H7 (cell line): ENCODE results near the gene MAU2. TPM values are rescaled to one million over a fixed set of nuclear protein-coding genes. Genes with fewer than 3 reads are reported as not detected.
A peak's percentile ranks its signal among the peaks of the same experiment; 100 is the strongest.
"Not testable (repeated sequence)": the region's sequence is repeated elsewhere in the genome, so short reads cannot be mapped to it uniquely, and the experiment has no call there.

ENCODE experiments used
- DNase-seq: peaks from one replicate; pipeline ENCODE4 v3.0.0; 2012
- H3K27me3 ChIP-seq: 2 replicates; pipeline ENCODE4 v1.6.0; 2011; ENCODE audit warnings: mild to moderate bottlenecking, low read length; ENCODE audit not compliant: control insufficient read depth, insufficient read depth
- H3K36me3 ChIP-seq: replicated peaks from 2 replicates; pipeline ENCODE4 v1.5.1; 2011; ENCODE audit warnings: low read length; ENCODE audit not compliant: control insufficient read depth, insufficient read depth
- H3K4me3 ChIP-seq: 2 replicates; pipeline ENCODE4 v1.5.1; 2011; ENCODE audit warnings: low read depth, mild to moderate bottlenecking, control low read depth, low read length, moderate library complexity; ENCODE audit not compliant: insufficient read depth
- total RNA-seq: library from RNA; depleted of rRNA; stranded (reverse); fragments of >200 nt; shearing (Covaris generic); gene quantifications from 2 replicates; pipeline ENCODE4 v1.2.3, GENCODE V29; 2014

MAU2 gene
- total RNA-seq, 1 experiment from 2014 or later = 43.3 TPM

GRCh38 chr19:19371059-19371458 lies 50.4 kb downstream of the MAU2 start:
- Histone ChIP-seq H3K36me3 (no peaks in the 10 kb centered on the region), H3K27me3 (no peaks in the 10 kb centered on the region), H3K4me3 (no peak overlapping the region)
- no peak for DNase-seq

DNA sequence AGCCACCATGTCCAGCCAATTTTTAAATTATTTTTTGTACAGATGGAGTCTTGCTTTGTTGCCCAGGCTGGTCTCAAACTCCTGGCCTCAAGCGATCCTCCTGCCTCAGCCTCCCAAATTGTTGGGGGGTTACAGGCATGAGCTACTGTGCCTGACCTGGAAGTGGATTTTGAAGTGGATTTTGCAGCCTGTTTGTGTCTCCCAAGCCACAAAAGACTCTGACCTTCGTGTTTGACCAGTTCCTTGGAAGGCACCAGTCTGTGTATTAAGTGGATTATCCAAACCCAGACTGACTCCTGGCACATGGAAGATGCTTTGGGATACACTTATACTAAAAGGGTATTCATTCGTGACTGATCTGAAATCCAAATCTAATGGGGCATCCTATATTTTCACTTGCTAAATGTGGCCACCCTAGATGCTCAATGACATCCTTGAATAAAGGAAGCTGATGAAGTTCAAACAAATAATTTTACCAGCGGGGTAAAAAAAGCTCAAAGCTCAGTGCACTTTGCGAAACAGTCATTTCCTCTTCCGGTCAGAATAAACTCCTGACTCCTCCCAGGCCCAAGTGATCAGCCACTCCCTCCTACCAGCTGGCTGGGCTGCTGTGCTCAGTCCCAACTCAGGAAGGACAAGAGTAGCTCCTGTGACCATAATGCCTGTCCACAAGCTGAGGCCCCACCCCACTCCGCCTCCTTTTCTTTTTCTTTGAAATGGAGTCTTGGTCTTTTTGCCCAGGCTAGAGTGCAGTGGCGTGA lies 52.2 kb downstream of the MAU2 start:
- Histone ChIP-seq H3K36me3 (no peaks in the 10 kb centered on the region), H3K4me3 (no peak overlapping the region), H3K27me3 (no peaks in the 10 kb centered on the region)
- DNase-seq = no peak

DNA sequence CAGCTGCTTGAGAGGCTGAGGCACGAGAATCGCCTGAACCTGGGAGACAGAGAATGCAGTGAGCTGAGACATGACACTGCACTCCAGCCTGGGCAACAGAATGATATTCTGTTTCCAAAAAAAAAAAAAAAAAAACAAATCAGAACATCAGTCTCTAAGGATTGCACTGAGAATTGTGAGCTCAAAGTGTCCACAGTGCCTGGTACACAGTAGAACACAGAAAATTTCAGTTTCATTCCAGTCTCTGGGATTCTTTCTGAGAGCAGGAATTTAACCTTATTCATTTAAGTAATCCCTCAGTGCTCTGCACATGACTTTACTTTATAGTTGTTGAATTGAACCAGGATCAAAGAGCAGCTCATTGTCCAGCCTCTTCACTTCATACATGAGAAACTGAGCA lies 58.9 kb downstream of the MAU2 start:
- no peak for DNase-seq
- Histone ChIP-seq H3K4me3 (no peak overlapping the region), H3K27me3 (no peaks in the 10 kb centered on the region; the same call in 1 of the 2 replicates), H3K36me3 (no peaks in the 10 kb centered on the region)

DNA sequence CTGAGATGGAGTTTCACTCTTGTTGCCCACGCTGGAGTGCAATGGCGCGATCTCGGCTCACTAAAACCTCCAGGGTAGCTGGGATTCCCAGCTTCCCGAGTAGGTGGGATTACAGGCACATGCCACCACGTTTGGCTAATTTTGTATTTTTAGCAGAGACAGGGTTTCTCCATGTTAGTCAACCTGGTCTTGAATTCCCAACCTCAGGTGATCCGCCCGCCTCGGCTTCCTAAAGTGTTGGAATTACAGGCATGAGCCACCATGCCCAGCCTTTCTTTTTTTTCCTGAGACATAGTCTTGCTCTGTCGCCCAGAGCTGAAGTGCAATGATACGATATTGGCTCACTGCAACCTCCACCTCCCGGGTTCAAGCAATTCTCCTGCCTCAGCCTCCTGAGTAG lies 59.7 kb downstream of the MAU2 start:
- DNase-seq, H3K4me3 ChIP-seq: not testable (repeated sequence)

DNA sequence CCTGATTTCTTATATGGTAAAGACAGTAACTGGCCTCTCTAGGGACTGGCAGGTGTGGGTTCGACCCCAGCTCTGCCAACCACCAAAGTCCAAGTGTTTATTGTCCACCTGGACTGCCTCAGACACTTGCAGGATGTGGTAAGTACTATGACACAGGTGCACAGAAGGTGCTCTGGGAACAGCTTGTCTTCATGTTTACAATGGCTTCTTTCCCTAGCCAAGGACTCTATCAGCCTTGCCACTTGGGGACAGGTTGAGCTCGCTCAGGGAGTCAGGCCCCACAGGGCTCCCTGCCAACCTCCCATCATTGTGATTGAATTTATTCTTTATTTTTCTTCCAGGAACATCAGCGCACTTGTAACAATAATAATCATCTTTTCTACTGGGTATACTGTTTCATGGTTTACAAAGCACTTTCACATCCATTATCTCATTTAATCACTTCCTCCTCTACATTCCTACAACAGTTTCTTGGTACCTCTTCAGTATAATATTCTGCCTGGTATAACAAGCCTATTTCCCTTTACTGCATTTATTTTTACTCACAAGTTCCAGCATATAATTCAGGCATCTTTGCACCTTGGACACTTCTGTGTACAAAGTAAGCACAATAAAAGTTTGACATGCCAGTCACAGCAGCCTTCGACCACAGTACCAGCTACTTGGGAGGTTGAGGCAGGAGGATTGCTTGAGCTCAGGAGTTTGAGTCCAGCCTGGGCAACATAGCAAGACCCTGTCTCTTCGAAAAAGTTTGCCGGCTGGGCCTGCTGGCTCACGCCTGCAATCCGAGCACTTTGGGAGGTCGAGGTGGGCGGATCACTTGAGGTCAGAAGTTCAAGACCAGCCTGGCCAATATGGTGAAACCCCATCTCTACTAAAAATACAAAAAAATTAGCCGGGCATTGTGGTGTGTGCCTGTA lies 60.6 kb downstream of the MAU2 start:
- Histone ChIP-seq H3K4me3 (no peak overlapping the region), H3K36me3 (no peaks in the 10 kb centered on the region), H3K27me3 (no peaks in the 10 kb centered on the region; the same call in 1 of the 2 replicates)
- peak; percentile 10 for DNase-seq

More for the DNA sequence above, 59.7 kb downstream of the MAU2 start:
- not testable (repeated sequence) for H3K27me3 ChIP-seq, H3K36me3 ChIP-seq

GRCh38 chr19:19382118-19382517 lies 61.5 kb downstream of the MAU2 start:
- H3K36me3 ChIP-seq = no peaks in the 10 kb centered on the region
- DNase-seq = no peak
- H3K4me3 ChIP-seq = no peak overlapping the region
- H3K27me3 ChIP-seq = no peaks in the 10 kb centered on the region; the same call in 1 of the 2 replicates

- Histone ChIP-seq H3K27me3 (no peaks in the 10 kb centered on the region; the same call in 1 of the 2 replicates), H3K4me3 (peak overlapping the region; percentile 52), H3K36me3 (no peaks in the 10 kb centered on the region)
- no peak for DNase-seq
These were observed 63.9 kb downstream of the MAU2 start for GRCh38 chr19:19384486-19384885.

GRCh38 chr19:19385131-19385895 lies 64.7 kb downstream of the MAU2 start:
- Histone ChIP-seq H3K4me3 (peak overlapping the region; percentile 81), H3K27me3 (no peaks in the 10 kb centered on the region; the same call in 1 of the 2 replicates), H3K36me3 (no peaks in the 10 kb centered on the region)
- DNase-seq = peak; percentile 99

DNA sequence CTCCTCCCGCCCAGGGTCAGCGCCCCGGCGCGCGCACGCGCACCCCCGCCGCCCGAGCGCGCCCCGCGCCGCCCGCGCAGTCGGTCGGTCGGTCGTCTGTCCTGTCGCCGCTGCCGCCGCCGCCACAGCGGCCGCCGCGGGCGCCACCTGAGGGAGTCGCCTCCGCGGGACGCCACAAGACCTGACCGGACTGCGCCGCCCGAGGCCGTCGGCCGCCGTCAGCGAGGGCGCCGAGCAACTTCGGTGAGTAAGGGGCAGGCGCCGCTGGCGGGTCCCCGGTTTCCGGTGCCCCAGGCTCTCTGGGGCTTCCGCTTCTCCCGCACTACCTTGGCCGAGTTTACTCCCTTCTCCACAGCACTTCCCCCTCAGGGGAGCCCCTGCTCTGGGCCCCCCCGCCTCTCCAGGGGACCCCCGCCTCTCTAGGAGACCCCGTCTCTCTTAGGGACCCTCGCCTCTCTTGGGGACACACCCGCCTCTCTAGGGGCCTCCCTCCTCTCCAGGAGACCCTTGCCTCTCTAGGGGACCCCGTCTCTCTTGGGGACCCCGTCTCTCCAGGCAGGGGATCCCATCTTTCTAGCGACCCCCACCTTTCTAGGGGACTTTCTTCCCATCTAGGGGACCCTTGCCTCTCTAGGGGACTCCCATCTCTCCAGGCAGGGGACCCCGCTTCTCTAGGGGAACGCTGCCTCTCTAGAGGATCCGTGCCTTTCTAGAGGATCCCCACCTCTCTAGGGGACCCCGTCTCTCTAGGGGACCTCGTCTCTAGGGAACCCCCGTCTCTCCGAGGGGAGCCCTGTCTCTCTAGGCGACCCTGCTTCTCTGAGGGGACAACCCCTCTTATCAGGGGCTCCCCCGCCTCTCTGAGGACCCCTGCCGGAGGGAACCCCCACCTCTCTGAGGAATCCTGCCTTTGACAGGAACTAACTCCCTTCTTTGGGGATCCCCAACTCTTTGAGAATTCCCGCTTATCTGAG lies 65.6 kb downstream of the MAU2 start:
- H3K4me3 ChIP-seq = peak overlapping the region; percentile 81
- H3K36me3 ChIP-seq = no peaks in the 10 kb centered on the region
- no peak for DNase-seq
- no peaks in the 10 kb centered on the region; the same call in 1 of the 2 replicates for H3K27me3 ChIP-seq

- no peak overlapping the region for H3K4me3 ChIP-seq
- H3K27me3 ChIP-seq = no peaks in the 10 kb centered on the region; the same call in 1 of the 2 replicates
- no peaks in the 10 kb centered on the region for H3K36me3 ChIP-seq
- no peak for DNase-seq
These were observed 66.5 kb downstream of the MAU2 start for GRCh38 chr19:19387108-19387507.

GRCh38 chr19:19388568-19389555 lies 68.2 kb downstream of the MAU2 start:
- no peak overlapping the region for H3K4me3 ChIP-seq
- DNase-seq = no peak
- H3K27me3 ChIP-seq = no peaks in the 10 kb centered on the region; the same call in 1 of the 2 replicates
- no peaks in the 10 kb centered on the region for H3K36me3 ChIP-seq

GRCh38 chr19:19389683-19390082 lies 69.1 kb downstream of the MAU2 start:
- not testable (repeated sequence) for DNase-seq, H3K36me3 ChIP-seq, H3K27me3 ChIP-seq, H3K4me3 ChIP-seq
